ENCODE data around the gene EFNB2. TPM values are rescaled to one million over a fixed set of nuclear protein-coding genes. Genes with fewer than 3 reads are reported as not detected.

EFNB2 gene
- total and polyA plus RNA-seq, 12 donors = 9.7 to 21.1 (median 14.3) TPM

DNA sequence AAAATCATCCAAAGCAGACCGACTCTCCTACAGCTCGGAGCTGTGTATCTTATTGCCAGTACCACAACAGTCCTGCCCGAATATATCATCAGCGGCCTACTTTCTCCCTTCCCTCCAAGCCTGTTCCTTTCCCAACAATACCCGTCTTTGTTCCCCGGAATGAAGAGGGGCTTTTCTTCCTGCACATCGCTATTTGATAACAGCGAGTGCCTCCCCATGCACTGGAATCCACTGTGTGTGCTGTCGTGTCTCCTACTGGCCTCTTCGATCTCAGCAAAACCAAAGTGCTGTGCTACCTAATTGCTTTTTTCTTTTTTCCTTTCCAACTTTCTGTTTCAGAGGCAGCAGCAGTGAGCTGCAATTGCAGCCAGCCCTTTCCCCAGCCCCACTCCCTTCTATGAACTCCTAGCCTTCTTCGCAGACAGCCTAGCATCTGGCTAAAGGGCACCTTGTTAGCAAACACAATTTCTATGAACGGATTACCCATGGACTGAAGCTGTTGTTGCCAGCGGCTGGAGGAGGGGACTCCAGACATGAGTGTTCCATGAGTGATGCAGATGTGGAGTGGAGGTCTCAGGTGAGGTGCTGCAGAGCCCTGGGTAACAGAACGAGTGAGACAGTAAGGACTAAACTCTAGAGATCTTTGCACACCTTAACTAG is 43.4 kb downstream of the EFNB2 start:
- peak overlapping the region in 4 of 10 donors; percentile 0 to 15 (median 2) for H3K4me3 ChIP-seq
- no peak for ATAC-seq
- WGBS, 2 donors = 61 to 63% methylated on average over 14 of the region's 14 CpGs

DNA sequence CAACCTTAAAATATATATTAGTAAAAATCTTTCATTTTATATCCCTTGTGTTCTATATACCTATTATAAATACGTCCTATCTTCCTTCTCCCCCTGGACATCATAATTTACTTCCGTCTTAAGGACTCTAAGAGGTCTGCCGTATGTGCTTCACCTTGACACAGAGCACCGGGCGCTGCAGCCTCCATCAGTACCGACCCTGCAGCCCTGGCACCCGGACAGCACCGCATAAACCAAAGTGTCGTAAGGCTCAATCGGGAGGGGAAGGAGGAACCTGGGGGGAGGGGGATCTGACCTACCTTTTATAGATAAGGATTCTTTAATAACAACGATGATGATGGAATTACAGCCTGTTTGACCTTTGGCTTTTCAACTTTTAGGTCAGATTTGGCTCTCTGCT is 44.0 kb downstream of the EFNB2 start:
- TF ChIP-seq, protein P1, sequence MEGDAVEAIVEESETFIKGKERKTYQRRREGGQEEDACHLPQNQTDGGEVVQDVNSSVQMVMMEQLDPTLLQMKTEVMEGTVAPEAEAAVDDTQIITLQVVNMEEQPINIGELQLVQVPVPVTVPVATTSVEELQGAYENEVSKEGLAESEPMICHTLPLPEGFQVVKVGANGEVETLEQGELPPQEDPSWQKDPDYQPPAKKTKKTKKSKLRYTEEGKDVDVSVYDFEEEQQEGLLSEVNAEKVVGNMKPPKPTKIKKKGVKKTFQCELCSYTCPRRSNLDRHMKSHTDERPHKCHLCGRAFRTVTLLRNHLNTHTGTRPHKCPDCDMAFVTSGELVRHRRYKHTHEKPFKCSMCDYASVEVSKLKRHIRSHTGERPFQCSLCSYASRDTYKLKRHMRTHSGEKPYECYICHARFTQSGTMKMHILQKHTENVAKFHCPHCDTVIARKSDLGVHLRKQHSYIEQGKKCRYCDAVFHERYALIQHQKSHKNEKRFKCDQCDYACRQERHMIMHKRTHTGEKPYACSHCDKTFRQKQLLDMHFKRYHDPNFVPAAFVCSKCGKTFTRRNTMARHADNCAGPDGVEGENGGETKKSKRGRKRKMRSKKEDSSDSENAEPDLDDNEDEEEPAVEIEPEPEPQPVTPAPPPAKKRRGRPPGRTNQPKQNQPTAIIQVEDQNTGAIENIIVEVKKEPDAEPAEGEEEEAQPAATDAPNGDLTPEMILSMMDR (IDR thresholded peaks at IDR 0.05) = no peak
- peak overlapping the region in 8 of 10 donors; percentile 15 to 61 (median 41) for H3K27ac ChIP-seq

More for the DNA sequence above, 43.4 kb downstream of the EFNB2 start:
- Histone ChIP-seq H3K9me3 (no peaks in the 10 kb centered on the region), H3K27me3 (peaks cover 0 to 42% (median 0%) of the 10 kb centered on the region in 7 donors), H3K4me1 (peaks cover 0 to 79% (median 30%) of the 10 kb centered on the region in 9 donors), H3K36me3 (peaks cover 0 to 52% (median 13%) of the 10 kb centered on the region in 9 donors), H3K27ac (peak overlapping the region in 8 of 10 donors; percentile 15 to 61 (median 41))
- intact Hi-C loops (cut with DNase I) = loop anchor here in 1 of 10 donors (5.0 kb wide), 1 partner anchor 425 kb away; no protein-coding TSS in a partner anchor
- DNase-seq = no peak
- TF ChIP-seq, protein P1 (IDR thresholded peaks at IDR 0.05) = no peak

DNA sequence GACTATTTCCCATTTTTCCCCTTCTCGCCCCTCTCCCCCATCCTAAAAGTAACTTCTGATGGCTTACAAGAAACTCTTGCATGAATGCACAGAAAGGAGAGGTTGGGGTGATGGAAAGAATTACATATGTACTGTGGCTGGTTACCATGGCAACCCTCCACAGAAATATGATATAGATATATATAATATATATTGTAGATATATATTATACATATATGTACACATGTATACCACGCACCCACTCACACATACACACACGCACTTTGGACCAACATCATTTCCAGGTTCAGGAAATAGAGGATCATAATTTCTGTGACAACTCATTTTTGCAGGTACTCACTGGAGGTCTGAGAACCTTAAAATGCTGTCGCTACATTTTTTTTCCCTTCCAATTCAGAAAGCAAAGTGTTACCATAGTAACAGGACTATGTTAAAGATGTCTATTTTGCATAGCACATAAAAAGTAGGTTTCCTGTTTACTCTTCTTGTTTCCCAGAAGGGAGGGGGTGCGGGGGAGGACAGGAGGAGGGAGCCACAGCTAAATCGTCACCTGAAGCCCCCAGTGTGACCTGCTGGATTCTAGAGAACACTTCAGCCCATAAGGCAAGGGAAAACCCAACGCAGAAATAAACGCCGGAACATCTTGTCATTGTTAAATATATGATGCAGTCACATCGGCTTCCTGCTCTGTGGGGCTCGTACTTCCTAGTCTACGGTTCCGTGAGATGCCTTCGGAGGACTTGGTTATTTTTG is 44.7 kb downstream of the EFNB2 start:
- H3K27me3 ChIP-seq = peaks cover 0 to 42% (median 0%) of the 10 kb centered on the region in 7 donors
- H3K4me1 ChIP-seq = peaks cover 0 to 69% (median 27%) of the 10 kb centered on the region in 9 donors
- DNase-seq (no peak), ATAC-seq (peak in 5 of 8 donors; percentile 26 to 60 (median 41))
- intact Hi-C loops (cut with DNase I) = loop anchor here in 1 of 10 donors (5.0 kb wide), 1 partner anchor 427 kb away; no protein-coding TSS in a partner anchor
- WGBS, 2 donors = 61 to 74% methylated on average over 14 of the region's 14 CpGs
- TF ChIP-seq, protein P1 (IDR thresholded peaks at IDR 0.05) = no peak
- peak overlapping the region in 5 of 10 donors; percentile 22 to 54 (median 41) for H3K27ac ChIP-seq
- no peaks in the 10 kb centered on the region for H3K9me3 ChIP-seq
- H3K4me3 ChIP-seq = peak overlapping the region in 1 of 10 donors; percentile 0
- peaks cover 0 to 52% (median 13%) of the 10 kb centered on the region in 9 donors for H3K36me3 ChIP-seq

More for the DNA sequence above, 44.0 kb downstream of the EFNB2 start:
- ATAC-seq (no peak), DNase-seq (no peak)
- H3K4me3 ChIP-seq = peak overlapping the region in 3 of 10 donors; percentile 0 to 15 (median 3)
- H3K27me3 ChIP-seq = peaks cover 0 to 42% (median 0%) of the 10 kb centered on the region in 7 donors
- peaks cover 0 to 73% (median 27%) of the 10 kb centered on the region in 9 donors for H3K4me1 ChIP-seq
- WGBS, 2 donors = 53 to 71% methylated on average over 11 of the region's 11 CpGs
- intact Hi-C loops (cut with DNase I) = loop anchor here in 1 of 10 donors (5.0 kb wide), 1 partner anchor 426 kb away; no protein-coding TSS in a partner anchor
- no peaks in the 10 kb centered on the region for H3K9me3 ChIP-seq
- peaks cover 0 to 52% (median 13%) of the 10 kb centered on the region in 9 donors for H3K36me3 ChIP-seq
